ENCODE results near the gene DGKK.

Gene DGKK

DNA sequence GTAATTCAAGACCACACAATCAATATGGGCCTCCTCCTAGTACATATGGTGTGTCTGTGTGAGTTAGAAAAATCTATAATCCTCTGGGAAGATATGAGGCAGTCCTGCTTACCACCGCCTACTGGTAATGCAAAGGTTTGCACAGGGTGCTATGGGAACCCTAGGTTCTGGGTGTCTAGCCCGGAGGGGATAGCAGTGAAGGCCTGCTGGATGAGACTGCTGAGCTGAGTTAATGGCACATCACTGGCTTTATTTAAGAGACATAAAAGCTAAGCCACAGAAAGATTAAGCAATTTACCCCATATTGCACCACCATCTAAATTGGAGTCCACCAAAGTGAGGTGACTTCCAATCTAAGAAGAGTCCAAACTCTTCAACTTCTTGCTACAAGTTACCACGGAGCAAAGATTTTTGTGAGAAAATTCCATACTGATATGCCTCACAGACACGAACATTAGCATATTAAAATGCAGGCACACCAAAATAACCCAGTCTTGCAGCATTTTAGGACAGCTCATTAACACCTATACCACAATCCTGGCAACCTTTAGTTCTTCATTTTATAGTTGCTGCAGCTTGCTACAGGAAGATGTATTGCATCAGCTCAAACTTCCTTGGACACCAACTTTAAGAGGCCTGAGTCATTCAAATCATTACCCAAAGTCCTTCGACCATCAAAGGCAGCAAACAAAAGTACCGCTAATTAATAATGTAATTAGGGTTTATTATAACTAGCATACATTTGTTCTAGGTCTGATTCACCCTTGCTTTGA is 13.7 kb downstream of the DGKK start:
- no peak overlapping the region for H3K4me3 ChIP-seq (ENCODE audit: control insufficient read depth, low read depth, low read length)
- DNase-seq (ENCODE audit: low read depth) = no peak
- TF ChIP-seq, protein P1, sequence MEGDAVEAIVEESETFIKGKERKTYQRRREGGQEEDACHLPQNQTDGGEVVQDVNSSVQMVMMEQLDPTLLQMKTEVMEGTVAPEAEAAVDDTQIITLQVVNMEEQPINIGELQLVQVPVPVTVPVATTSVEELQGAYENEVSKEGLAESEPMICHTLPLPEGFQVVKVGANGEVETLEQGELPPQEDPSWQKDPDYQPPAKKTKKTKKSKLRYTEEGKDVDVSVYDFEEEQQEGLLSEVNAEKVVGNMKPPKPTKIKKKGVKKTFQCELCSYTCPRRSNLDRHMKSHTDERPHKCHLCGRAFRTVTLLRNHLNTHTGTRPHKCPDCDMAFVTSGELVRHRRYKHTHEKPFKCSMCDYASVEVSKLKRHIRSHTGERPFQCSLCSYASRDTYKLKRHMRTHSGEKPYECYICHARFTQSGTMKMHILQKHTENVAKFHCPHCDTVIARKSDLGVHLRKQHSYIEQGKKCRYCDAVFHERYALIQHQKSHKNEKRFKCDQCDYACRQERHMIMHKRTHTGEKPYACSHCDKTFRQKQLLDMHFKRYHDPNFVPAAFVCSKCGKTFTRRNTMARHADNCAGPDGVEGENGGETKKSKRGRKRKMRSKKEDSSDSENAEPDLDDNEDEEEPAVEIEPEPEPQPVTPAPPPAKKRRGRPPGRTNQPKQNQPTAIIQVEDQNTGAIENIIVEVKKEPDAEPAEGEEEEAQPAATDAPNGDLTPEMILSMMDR (conservative IDR thresholded peaks at IDR 0.05; ENCODE audit: control insufficient read depth, insufficient read depth, low read depth, low read length) = no peak

DNA sequence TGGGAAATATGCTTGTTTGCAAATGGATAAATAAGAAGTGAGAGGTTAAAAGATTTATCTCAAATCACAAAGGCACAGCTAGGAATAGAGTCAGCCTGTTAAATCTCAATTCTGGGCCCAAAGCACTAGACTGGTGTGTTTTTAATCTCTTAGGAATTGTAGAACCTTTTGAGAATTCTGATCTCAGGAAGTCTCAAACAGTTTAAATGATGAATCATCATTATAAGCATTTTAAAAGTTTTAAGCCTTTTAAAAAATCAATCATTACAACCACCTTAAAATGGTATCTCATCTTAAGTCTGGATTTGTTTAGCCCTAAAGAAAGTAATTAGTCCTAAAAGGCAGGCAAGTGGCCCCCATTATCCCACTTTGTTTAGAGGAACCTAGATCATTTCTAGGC is 17.8 kb downstream of the DGKK start:
- TF ChIP-seq, protein P1 (conservative IDR thresholded peaks at IDR 0.05; ENCODE audit: control insufficient read depth, insufficient read depth, low read depth, low read length) = no peak
- no peak overlapping the region for H3K4me3 ChIP-seq (ENCODE audit: control insufficient read depth, low read depth, low read length)
- DNase-seq (ENCODE audit: low read depth) = no peak

DNA sequence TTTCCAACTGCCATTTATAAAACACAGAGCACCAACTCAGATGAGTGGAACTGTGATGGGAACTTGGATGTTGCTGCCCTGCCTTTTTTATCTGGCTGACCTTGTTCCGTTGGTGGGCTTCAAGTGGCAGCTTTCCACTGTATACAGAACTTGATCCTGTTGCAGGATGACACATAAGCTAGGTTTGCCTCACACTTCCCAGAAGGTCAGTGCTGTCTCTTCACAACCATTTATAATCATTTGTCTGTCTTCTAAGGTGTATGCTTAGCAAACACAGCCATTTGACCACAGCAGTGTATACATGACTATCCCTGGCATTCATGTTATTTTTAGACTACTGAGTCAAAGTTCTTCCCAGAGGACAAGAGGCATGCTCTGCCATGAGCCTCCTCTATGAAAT is 20.3 kb downstream of the DGKK start:
- no peak for DNase-seq (ENCODE audit: low read depth)
- TF ChIP-seq, protein P1 (conservative IDR thresholded peaks at IDR 0.05; ENCODE audit: control insufficient read depth, insufficient read depth, low read depth, low read length) = no peak
- H3K4me3 ChIP-seq (ENCODE audit: control insufficient read depth, low read depth, low read length) = no peak overlapping the region

DNA sequence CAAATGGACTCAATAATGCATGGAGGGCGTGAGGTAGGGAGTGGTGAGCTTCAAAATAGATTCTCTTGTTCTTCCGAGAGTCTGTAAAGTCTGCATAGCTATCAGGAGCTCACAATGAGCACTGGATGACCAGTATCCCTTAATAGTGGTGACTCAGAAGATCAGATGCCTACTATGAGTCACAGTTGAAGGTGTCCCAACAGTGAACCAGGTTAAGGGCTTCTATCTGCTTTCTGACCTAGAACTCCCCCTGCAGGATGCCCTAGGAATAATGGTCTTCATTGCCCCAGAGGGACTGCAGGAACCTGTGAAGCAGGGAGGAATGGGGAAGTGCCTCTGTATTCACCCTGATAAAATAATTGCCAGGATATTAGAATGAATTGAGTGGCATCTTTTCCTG is 22.1 kb downstream of the DGKK start:
- DNase-seq (ENCODE audit: low read depth) = peak; percentile 47
- TF ChIP-seq, protein P1 (conservative IDR thresholded peaks at IDR 0.05; ENCODE audit: control insufficient read depth, insufficient read depth, low read depth, low read length) = peak; percentile 12
- H3K4me3 ChIP-seq (ENCODE audit: control insufficient read depth, low read depth, low read length) = no peak overlapping the region

DNA sequence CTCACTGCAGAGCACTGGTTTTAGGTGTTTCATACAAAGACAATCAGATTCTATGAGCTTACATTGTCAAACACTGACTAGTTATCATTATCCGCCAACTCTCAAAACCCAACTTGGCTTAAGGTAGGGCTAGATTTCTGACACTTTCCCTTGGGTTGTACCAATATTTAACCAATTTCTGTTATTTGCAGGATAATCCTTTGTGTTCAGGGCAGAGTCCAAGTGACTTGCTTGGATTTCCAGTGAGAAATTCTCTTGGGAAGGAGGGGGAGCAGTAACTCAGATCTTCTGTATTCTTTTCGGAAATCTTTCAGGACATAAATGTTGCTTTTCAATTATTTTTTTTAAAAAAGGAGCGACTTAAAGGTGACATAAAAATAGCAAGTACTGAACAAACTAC is 23.1 kb downstream of the DGKK start:
- H3K4me3 ChIP-seq (ENCODE audit: control insufficient read depth, low read depth, low read length) = no peak overlapping the region
- DNase-seq (ENCODE audit: low read depth) = no peak
- TF ChIP-seq, protein P1 (conservative IDR thresholded peaks at IDR 0.05; ENCODE audit: control insufficient read depth, insufficient read depth, low read depth, low read length) = no peak

DNA sequence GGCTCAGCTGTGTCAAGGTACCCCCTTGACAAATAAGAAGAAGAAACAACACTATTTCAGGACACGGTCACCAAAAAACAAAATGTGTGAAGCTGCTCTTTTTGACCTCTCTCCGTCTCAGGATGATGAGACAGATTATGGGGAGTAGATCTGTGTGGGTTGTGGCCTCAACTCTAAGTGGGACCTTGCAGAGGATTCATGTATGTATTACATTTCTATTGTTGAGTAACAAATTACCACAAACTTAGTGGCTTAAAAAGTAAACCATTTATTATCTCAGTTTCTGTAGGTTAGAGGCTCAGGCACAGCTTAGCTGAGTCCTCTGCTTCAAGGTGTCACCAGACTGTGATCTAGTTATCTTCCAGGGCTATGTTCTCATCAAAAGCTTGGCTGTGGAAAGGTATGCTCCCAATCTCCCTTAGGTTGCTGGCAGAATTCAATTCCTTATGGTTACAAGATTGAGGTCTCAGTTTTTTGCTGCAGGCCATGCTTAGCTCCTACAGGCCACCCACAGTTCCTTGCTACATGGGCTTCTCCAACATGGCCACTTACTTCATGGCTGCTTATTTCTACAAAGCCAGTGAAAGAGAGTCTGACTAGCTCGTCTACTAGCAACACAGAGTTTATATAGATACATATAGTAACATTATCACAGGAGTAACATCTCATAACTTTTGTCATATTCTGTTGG is 28.1 kb downstream of the DGKK start:
- TF ChIP-seq, protein P1 (conservative IDR thresholded peaks at IDR 0.05; ENCODE audit: control insufficient read depth, insufficient read depth, low read depth, low read length) = no peak
- no peak overlapping the region for H3K4me3 ChIP-seq (ENCODE audit: control insufficient read depth, low read depth, low read length)
- no peak for DNase-seq (ENCODE audit: low read depth)
